Measurements from ENCODE around the gene AGGF1. TPM values are rescaled to one million over a fixed set of nuclear protein-coding genes. Genes with fewer than 3 reads are reported as not detected.

AGGF1 gene
- polyA plus RNA-seq, 1 donor (not counting 4 experiments of a cell fraction or from before 2014, with no cell fraction given): 20.1 TPM

- H3K4me1 ChIP-seq (ENCODE audit: control insufficient read depth, extremely low read depth, insufficient read depth, low read length): no peaks in the 10 kb centered on the region
- no peak overlapping the region for H3K4me3 ChIP-seq (ENCODE audit: control insufficient read depth in 2 of 3, extremely low read depth in 1 of 3, insufficient read depth in 2 of 3, low read depth in 1 of 3, low read length in 3 of 3)
- TF ChIP-seq CTCF (optimal IDR thresholded peaks at IDR 0.05 in 1 of 3, IDR thresholded peaks at IDR 0.05 in 1 of 3, conservative IDR thresholded peaks at IDR 0.05 in 1 of 3; ENCODE audit: extremely low read depth in 1 of 3, insufficient read depth in 2 of 3, low read length in 3 of 3) (no peak), EZH2 (IDR thresholded peaks at IDR 0.05; ENCODE audit: low read length) (no peak)
- H4K20me1 ChIP-seq (ENCODE audit: control insufficient read depth, extremely low read depth, insufficient read depth, low read length): no peaks in the 10 kb centered on the region
- no peaks in the 10 kb centered on the region for H3K27me3 ChIP-seq (ENCODE audit: control insufficient read depth, extremely low read depth, insufficient read depth, low read length)
- H3K4me2 ChIP-seq (ENCODE audit: control insufficient read depth, extremely low read depth, insufficient read depth, low read depth, low read length): no peak overlapping the region
- no peak overlapping the region for H2AFZ ChIP-seq (ENCODE audit: control insufficient read depth, low read length)
- no peaks in the 10 kb centered on the region for H3K79me2 ChIP-seq (ENCODE audit: control insufficient read depth, insufficient read depth, low read length)
- no peak for DNase-seq (ENCODE audit: low read depth, low spot score)
- FAIRE-seq: no peak
- dilution Hi-C loops (cut with MboI; ENCODE audit: extremely low pct_ligation_motif_present, low sequenced_read_pairs): no loop called here
- no peak overlapping the region for H3K9ac ChIP-seq (ENCODE audit: control insufficient read depth, extremely low read depth, insufficient read depth, low read length)
- no peaks in the 10 kb centered on the region for H3K9me1 ChIP-seq (ENCODE audit: control insufficient read depth, extremely low read depth, insufficient read depth, low read length)
- H3K36me3 ChIP-seq (ENCODE audit: control insufficient read depth in 2 of 2, extremely low read depth in 1 of 2, insufficient read depth in 2 of 2, low read length in 2 of 2): no peaks in the 10 kb centered on the region
- no peaks in the 10 kb centered on the region for H3K9me3 ChIP-seq (ENCODE audit: control insufficient read depth, low read depth, low read length)
- no peak overlapping the region for H3K27ac ChIP-seq (ENCODE audit: control insufficient read depth, insufficient read depth, low read length)
These were observed 47.8 kb upstream of the AGGF1 start for GRCh38 chr5:76982450-76982849.

DNA sequence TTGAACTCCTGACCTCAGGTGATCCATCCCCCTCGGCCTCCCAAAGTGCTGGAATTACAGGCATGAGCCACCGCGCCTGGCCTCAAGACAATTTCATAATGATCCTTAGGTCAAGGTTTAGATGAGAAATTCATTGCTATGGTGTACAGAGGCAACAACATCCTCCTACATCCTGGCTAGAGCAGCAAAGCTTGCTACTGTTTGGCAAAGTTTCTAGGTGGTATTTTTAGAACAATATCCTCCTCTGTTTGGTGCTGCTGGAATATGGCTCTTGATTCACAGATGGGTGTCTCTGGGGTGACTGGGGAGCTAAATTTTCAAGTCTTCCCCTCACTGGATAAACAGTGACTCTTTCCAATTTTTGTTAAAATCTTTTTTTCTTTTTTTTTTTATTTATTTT is 46.7 kb upstream of the AGGF1 start:
- no peak overlapping the region for H3K4me3 ChIP-seq (ENCODE audit: control insufficient read depth in 2 of 3, extremely low read depth in 1 of 3, insufficient read depth in 2 of 3, low read depth in 1 of 3, low read length in 3 of 3)

More for the DNA sequence above, 46.7 kb upstream of the AGGF1 start:
- no peak overlapping the region for H3K27ac ChIP-seq (ENCODE audit: control insufficient read depth, insufficient read depth, low read length)
- H4K20me1 ChIP-seq (ENCODE audit: control insufficient read depth, extremely low read depth, insufficient read depth, low read length): no peaks in the 10 kb centered on the region
- H3K36me3 ChIP-seq (ENCODE audit: control insufficient read depth in 2 of 2, extremely low read depth in 1 of 2, insufficient read depth in 2 of 2, low read length in 2 of 2): no peaks in the 10 kb centered on the region
- dilution Hi-C loops (cut with MboI; ENCODE audit: extremely low pct_ligation_motif_present, low sequenced_read_pairs): no loop called here
- H3K9me1 ChIP-seq (ENCODE audit: control insufficient read depth, extremely low read depth, insufficient read depth, low read length): no peaks in the 10 kb centered on the region
- DNase-seq (ENCODE audit: low read depth, low spot score) (no peak), FAIRE-seq (no peak)
- no peak overlapping the region for H3K9ac ChIP-seq (ENCODE audit: control insufficient read depth, extremely low read depth, insufficient read depth, low read length)
- no peak overlapping the region for H3K4me2 ChIP-seq (ENCODE audit: control insufficient read depth, extremely low read depth, insufficient read depth, low read depth, low read length)
- H3K4me1 ChIP-seq (ENCODE audit: control insufficient read depth, extremely low read depth, insufficient read depth, low read length): no peaks in the 10 kb centered on the region
- no peaks in the 10 kb centered on the region for H3K79me2 ChIP-seq (ENCODE audit: control insufficient read depth, insufficient read depth, low read length)
- TF ChIP-seq CTCF (optimal IDR thresholded peaks at IDR 0.05 in 1 of 3, IDR thresholded peaks at IDR 0.05 in 1 of 3, conservative IDR thresholded peaks at IDR 0.05 in 1 of 3; ENCODE audit: extremely low read depth in 1 of 3, insufficient read depth in 2 of 3, low read length in 3 of 3): no peak
- TF ChIP-seq EZH2 (IDR thresholded peaks at IDR 0.05; ENCODE audit: low read length): no peak
- no peaks in the 10 kb centered on the region for H3K9me3 ChIP-seq (ENCODE audit: control insufficient read depth, low read depth, low read length)
- no peak overlapping the region for H2AFZ ChIP-seq (ENCODE audit: control insufficient read depth, low read length)
- no peaks in the 10 kb centered on the region for H3K27me3 ChIP-seq (ENCODE audit: control insufficient read depth, extremely low read depth, insufficient read depth, low read length)
